Mesenteric fat pad (tissue), 1 donor: Measurements from ENCODE around the gene ATP1A3. TPM values are rescaled to one million over a fixed set of nuclear protein-coding genes. Genes with fewer than 3 reads are reported as not detected.
"Not testable (repeated sequence)": the region's sequence is repeated elsewhere in the genome, so short reads cannot be mapped to it uniquely, and the experiment has no call there.

Experiments
- DNase-seq: peaks from one replicate; pipeline ENCODE4 v3.0.0-alpha.2; 2020; ENCODE audit warnings: low spot score
- total RNA-seq: library from RNA; stranded (reverse); fragmentation: NEBNext Ultra II Directional; extraction: Animal tissue kit (Norgen Biotek cat#: 25700); gene quantifications from one replicate; pipeline ENCODE4 v1.2.1, GENCODE V29; 2021
- donor health status: DM: yes; HTN: yes; CAD: no.

ATP1A3 gene
- total RNA-seq, 1 donor from 2014 or later = not detected

GRCh38 chr19:42012747-42013146 is 18.7 kb upstream of the ATP1A3 start:
- not testable (repeated sequence) for DNase-seq

- no peak for DNase-seq
These were observed 16.5 kb upstream of the ATP1A3 start for GRCh38 chr19:42010245-42011126.

GRCh38 chr19:42006569-42006968 is 12.5 kb upstream of the ATP1A3 start:
- DNase-seq = no peak

GRCh38 chr19:42005504-42005903 is 11.5 kb upstream of the ATP1A3 start:
- no peak for DNase-seq

- no peak for DNase-seq
These were observed 9.7 kb upstream of the ATP1A3 start for GRCh38 chr19:42003506-42004294.

- no peak for DNase-seq
These were observed 5.8 kb upstream of the ATP1A3 start for GRCh38 chr19:41999878-42000208.

GRCh38 chr19:41999071-41999877 is 5.2 kb upstream of the ATP1A3 start:
- no peak for DNase-seq

GRCh38 chr19:41998246-41999020 is 4.4 kb upstream of the ATP1A3 start:
- DNase-seq = no peak

GRCh38 chr19:41997851-41998229 is 3.8 kb upstream of the ATP1A3 start:
- no peak for DNase-seq

- no peak for DNase-seq
These were observed 3.3 kb upstream of the ATP1A3 start for GRCh38 chr19:41997121-41997850.

- no peak for DNase-seq
These were observed 2.1 kb upstream of the ATP1A3 start for GRCh38 chr19:41995959-41996797.

GRCh38 chr19:41994994-41995958 is 1.2 kb upstream of the ATP1A3 start:
- DNase-seq = no peak

- no peak for DNase-seq
These were observed 516 bp upstream of the ATP1A3 start for GRCh38 chr19:41994521-41994971.

GRCh38 chr19:41991925-41992569 is 2.0 kb downstream of the ATP1A3 start:
- not testable (repeated sequence) for DNase-seq

- DNase-seq = no peak
These were observed 3.0 kb downstream of the ATP1A3 start for GRCh38 chr19:41991025-41991424.

- DNase-seq = no peak
These were observed 3.4 kb downstream of the ATP1A3 start for GRCh38 chr19:41990615-41991014.

GRCh38 chr19:41990028-41990427 is 4.0 kb downstream of the ATP1A3 start:
- no peak for DNase-seq
